GM12891 (cell line): ENCODE results near the gene UNC119B.

Source experiments
- PAX5 ChIP-seq: IDR thresholded peaks from 2 replicates; pipeline ENCODE4 v1.6.1; 2011; ENCODE audit warnings: low read length, moderate library complexity, mild to moderate bottlenecking; ENCODE audit not compliant: insufficient read depth, severe bottlenecking
- POLR2A ChIP-seq: IDR thresholded peaks from 2 replicates; pipeline ENCODE4 v1.6.1; 2011; ENCODE audit warnings: low read depth, low read length, control low read depth

DNA sequence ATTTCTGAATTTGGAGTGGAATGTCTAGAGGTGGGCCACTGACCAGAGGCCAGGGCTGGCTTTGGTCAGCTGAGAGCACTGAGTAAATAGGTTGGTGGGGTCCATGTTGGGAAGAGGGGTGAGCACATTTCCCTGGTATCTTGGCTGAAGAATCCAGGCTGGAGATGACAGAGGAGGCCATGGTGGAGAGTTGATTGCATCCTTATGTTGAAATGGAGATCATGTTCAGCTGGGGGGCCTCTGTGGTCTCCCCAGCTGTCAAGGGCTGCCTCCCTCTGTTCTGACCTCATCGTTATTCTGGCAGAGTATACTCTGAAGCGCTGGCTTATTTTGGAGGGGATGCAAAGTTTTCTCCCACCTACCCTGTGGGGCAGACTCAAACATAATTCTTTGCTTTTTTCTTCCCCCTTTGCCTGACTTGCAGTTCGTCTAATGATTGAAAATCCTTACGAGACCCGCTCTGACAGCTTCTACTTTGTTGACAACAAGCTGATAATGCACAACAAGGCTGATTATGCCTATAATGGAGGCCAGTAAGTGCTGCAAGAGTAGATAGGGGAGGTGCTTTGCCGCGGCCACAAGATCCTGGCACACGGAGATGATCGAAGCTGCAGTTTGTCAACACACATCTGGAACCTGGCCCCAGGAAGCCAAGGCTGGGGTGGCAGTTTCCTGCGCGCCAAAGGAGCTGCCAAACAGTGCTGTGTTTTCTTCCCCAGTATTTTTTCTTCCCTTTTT, 9.4 kb downstream of the UNC119B start:
- TF ChIP-seq PAX5 (no peak), POLR2A (no peak)
